Psoas muscle (tissue), 8 donors: ENCODE measurements around the gene BCAP31. TPM values are rescaled to one million over a fixed set of nuclear protein-coding genes. Genes with fewer than 3 reads are reported as not detected.
A peak's percentile ranks its signal among the peaks of the same experiment; 100 is the strongest.

Experiments
- ATAC-seq, 4 donors: fragments of 200-7000 bp; cut with Tn5 transposase; one replicate each; pipeline ENCODE4 v1.9.1; 2020; ENCODE audit warnings: moderate library complexity in 3 of 4, mild to moderate bottlenecking in 2 of 4
- DNase-seq, 2 donors: peaks; one replicate each; pipeline ENCODE4 v3.0.0-alpha.2; 2020
- H3K27ac ChIP-seq: fragments of 200-600 bp; one replicate; pipeline ENCODE4 v1.8.0; 2022
- H3K27me3 ChIP-seq, 3 donors: fragments of 200-600 bp in 1 of 3; one replicate each; pipeline versions ENCODE4 v1.6.1 to v1.8.0; 2013 to 2022; ENCODE audit warnings: low read length in 2 of 3, mild to moderate bottlenecking in 2 of 3, moderate library complexity in 1 of 3; ENCODE audit not compliant: insufficient read depth in 3 of 3
- H3K36me3 ChIP-seq, 2 donors: fragments of 200-600 bp in 1 of 2; one replicate each; pipeline versions ENCODE4 v1.6.1 to v1.8.0; 2013 to 2022; ENCODE audit warnings: low read depth in 1 of 2, mild to moderate bottlenecking in 1 of 2, moderate library complexity in 1 of 2; ENCODE audit not compliant: insufficient read depth in 1 of 2
- H3K4me1 ChIP-seq: fragments of 200-600 bp; one replicate; pipeline ENCODE4 v1.8.0; 2022
- H3K4me3 ChIP-seq: fragments of 200-600 bp; one replicate; pipeline ENCODE4 v1.8.0; 2022; ENCODE audit warnings: mild to moderate bottlenecking
- H3K9me3 ChIP-seq: fragments of 200-600 bp; one replicate; pipeline ENCODE4 v1.8.0; 2022
- CTCF ChIP-seq: fragments of 200-600 bp; IDR thresholded peaks from one replicate; pipeline ENCODE4 v1.8.0; 2022; ENCODE audit warnings: antibody characterized with exemption
- WGBS, 3 donors: extraction: QIAGEN DNeasy Blood & Tissue Kit; methylation state at CpG; one replicate each; pipeline versions ENCODE4 v1.1.6 to v1.1.7; 2013; 5-methylcytosine and 5-hydroxymethylcytosine counted together
- intact Hi-C, 2 donors: fragments of 100-400 bp; cut with DNase I; formaldehyde crosslinking; loops; one replicate each; pipeline versions ENCODE4 v1.11.0 to v1.14.2; 2022
- polyA plus RNA-seq, 3 donors: library from polyadenylated mRNA; stranded (reverse); fragments of 200-250 nt; gene quantifications; one replicate each; pipeline ENCODE4 v1.2.3, GENCODE V29; 2013
- total RNA-seq, 4 donors: library from RNA; stranded (reverse); fragmentation: NEBNext Ultra II Directional in 2 of 4; extraction: Animal tissue kit (Norgen Biotek cat#: 25700) in 2 of 4; gene quantifications; one replicate each; pipeline versions ENCODE4 v1.2.1 to v1.2.4, GENCODE V29; 2021 to 2023
- donor health status: healthy with polysubstance abuse.
- donor health status: DM: no; HTN: no; CAD: no; lungs with moderate emphysema.
- donor health status: Bipolar disorder and iron deficiency.
- donor health status: healthy.
- donor health status: DM: yes; HTN: yes; CAD: no.
- donor health status: DM: no; HTN: no; CAD: no.
- donor health status: DM: no; HTN: no; CAD: no.
- donor health status: DM: yes; HTN: yes; CAD: no.

BCAP31 gene
- total and polyA plus RNA-seq, 7 donors = 63.7 to 97.3 (median 66.0) TPM

GRCh38 chrX:153768311-153769157 is 44.3 kb upstream of the BCAP31 start:
- H3K27ac ChIP-seq = no peak overlapping the region
- H3K4me3 ChIP-seq = no peak overlapping the region
- H3K27me3 ChIP-seq = no peaks in the 10 kb centered on the region
- 71 to 75% (median 74%) methylated on average over 14 to 22 of the region's 22 CpGs for WGBS, 3 donors
- no peaks in the 10 kb centered on the region for H3K9me3 ChIP-seq
- intact Hi-C loops = no loop called here
- DNase-seq = peak; percentile 18 to 43
- H3K36me3 ChIP-seq = no peaks in the 10 kb centered on the region
- H3K4me1 ChIP-seq = no peaks in the 10 kb centered on the region
- ATAC-seq = no peak
- TF ChIP-seq CTCF = no peak

GRCh38 chrX:153767674-153768055 is 43.5 kb upstream of the BCAP31 start:
- ATAC-seq (no peak), DNase-seq (no peak)
- TF ChIP-seq CTCF = no peak
- Histone ChIP-seq H3K27me3 (no peaks in the 10 kb centered on the region), H3K4me1 (no peaks in the 10 kb centered on the region), H3K36me3 (no peaks in the 10 kb centered on the region), H3K4me3 (no peak overlapping the region), H3K9me3 (no peaks in the 10 kb centered on the region), H3K27ac (no peak overlapping the region)
- intact Hi-C loops = no loop called here
- WGBS, 3 donors = 91 to 96% (median 92%) methylated on average over 4 to 20 of the region's 20 CpGs

DNA sequence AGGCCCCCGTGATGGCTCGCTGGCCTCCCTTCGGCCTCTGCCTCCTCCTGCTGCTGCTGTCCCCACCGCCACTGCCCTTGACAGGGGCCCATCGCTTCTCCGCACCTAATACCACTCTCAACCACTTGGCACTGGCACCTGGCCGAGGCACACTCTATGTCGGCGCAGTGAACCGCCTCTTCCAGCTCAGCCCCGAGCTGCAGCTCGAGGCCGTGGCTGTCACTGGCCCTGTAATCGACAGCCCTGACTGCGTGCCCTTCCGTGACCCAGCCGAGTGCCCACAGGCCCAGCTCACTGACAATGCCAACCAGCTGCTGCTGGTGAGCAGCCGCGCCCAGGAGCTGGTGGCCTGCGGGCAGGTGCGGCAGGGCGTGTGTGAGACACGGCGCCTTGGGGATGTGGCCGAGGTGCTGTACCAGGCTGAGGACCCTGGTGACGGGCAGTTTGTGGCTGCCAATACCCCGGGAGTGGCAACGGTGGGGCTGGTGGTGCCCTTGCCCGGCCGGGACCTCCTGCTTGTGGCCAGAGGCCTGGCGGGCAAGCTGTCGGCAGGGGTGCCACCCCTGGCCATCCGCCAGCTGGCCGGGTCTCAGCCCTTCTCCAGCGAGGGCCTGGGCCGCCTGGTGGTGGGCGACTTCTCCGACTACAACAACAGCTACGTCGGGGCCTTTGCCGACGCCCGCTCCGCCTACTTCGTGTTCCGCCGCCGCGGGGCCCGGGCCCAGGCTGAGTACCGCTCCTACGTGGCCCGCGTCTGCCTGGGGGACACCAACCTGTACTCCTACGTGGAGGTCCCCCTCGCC is 42.9 kb upstream of the BCAP31 start:
- H3K36me3 ChIP-seq = no peaks in the 10 kb centered on the region
- ATAC-seq (peak; percentile 28 to 62 (median 56)), DNase-seq (peak; percentile 30 to 63)
- peak overlapping the region; percentile 27 for H3K27ac ChIP-seq
- no peaks in the 10 kb centered on the region for H3K4me1 ChIP-seq
- no peaks in the 10 kb centered on the region for H3K9me3 ChIP-seq
- TF ChIP-seq CTCF = no peak
- intact Hi-C loops = no loop called here
- H3K27me3 ChIP-seq = no peaks in the 10 kb centered on the region
- H3K4me3 ChIP-seq = no peak overlapping the region
- 50 to 68% (median 56%) methylated on average over 28 to 56 of the region's 56 CpGs for WGBS, 3 donors

DNA sequence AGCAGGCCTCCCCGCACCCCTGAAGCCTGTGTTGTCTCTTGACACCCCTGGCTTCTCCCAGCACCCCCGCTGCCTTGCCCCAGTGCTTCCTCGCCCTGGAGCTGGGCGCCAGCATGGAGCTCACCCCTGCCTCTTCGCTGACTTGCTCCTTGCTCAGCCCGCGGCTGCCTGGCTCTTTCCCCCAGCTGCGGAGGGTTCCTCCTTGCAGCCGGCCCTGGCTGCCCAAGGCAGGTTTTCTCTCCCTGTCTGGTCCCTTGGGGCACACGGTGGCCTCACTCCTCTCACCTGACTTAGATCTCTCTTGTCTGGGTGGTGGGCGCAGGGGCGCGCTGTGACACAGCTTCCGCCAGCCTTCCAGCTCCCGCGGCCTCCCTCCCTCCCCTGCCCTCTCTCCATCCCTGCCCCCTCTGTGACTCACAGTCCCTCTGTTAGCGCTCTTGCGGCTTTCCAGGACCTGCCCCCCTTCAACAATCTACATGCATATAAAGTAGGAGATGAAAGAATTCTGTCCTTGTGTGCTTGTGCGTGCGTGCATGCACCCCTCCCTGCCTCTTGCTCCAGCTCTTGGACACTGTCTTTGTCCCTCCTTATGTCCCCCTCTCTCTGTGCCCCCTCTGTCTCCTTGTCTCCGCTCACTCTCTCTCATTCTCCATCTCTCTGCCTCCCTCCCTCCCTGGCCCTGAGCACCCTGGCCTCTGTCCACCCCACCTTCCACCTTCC is 42.1 kb upstream of the BCAP31 start:
- 79 to 84% (median 82%) methylated on average over 17 to 21 of the region's 21 CpGs for WGBS, 3 donors
- no peak overlapping the region for H3K4me3 ChIP-seq
- DNase-seq (peak; percentile 16 to 49), ATAC-seq (no peak)
- H3K4me1 ChIP-seq = no peaks in the 10 kb centered on the region
- no peaks in the 10 kb centered on the region for H3K9me3 ChIP-seq
- H3K36me3 ChIP-seq = no peaks in the 10 kb centered on the region
- no peak overlapping the region for H3K27ac ChIP-seq
- no peak for TF ChIP-seq CTCF
- no peaks in the 10 kb centered on the region for H3K27me3 ChIP-seq
- intact Hi-C loops = no loop called here
